ENCODE data around the gene ACVR2B. TPM values are rescaled to one million over a fixed set of nuclear protein-coding genes. Genes with fewer than 3 reads are reported as not detected.

Gene ACVR2B
- total RNA-seq, 1 experiment from 2014 or later, result 18.3 TPM

- ChIA-PET CTCF (interaction anchor here (0.9 to 1.2 kb wide), 2 partner anchors 21 to 112 kb away, joined by 3 read pairs; partner anchors contain the start of gene XYLB), RAD21 (ENCODE audit: low non-redundant PET in 1 of 2, low total read pairs in 2 of 2, uncharacterized antibody in 2 of 2, unreplicated experiment in 2 of 2) (no interaction called here), POLR2A (no interaction called here)
- H3K79me2 ChIP-seq (ENCODE audit: insufficient read depth, low read length), result peaks cover 84% of the 10 kb centered on the region
- DNase-seq (ENCODE audit: low read depth, low spot score) (no peak), ATAC-seq (peak; percentile 56)
- H4K20me1 ChIP-seq (ENCODE audit: insufficient read depth), result no peaks in the 10 kb centered on the region
- H3K4me2 ChIP-seq (ENCODE audit: low read length), result peak overlapping the region; percentile 76
- intact Hi-C loops (cut with micrococcal nuclease), result loop anchor here (10.0 kb wide), 2 partner anchors 104 to 324 kb away; partner anchors contain the start of genes ACAA1 and MYD88
- no TSS peak for BruUV-seq (replicated peaks)
- H3K27ac ChIP-seq (ENCODE audit: low read depth, low read length), result peak overlapping the region; percentile 64; the same call in 1 of the 2 replicates
- H3K9me3 ChIP-seq (ENCODE audit: control insufficient read depth in 1 of 2, insufficient read depth in 1 of 2, low read depth in 1 of 2, low read length in 2 of 2), result no peaks in the 10 kb centered on the region
- no peaks in the 10 kb centered on the region for H3K9me2 ChIP-seq (ENCODE audit: insufficient read depth)
- H3K36me3 ChIP-seq (ENCODE audit: control insufficient read depth in 1 of 2, insufficient read depth in 2 of 2, low read length in 2 of 2), result no peaks in the 10 kb centered on the region
- peak overlapping the region; percentile 36 for H3K9ac ChIP-seq (ENCODE audit: low read length)
- TF ChIP-seq POLR2AphosphoS5 (IDR thresholded peaks at IDR 0.05; ENCODE audit: low read depth, low read length) (no peak), FOSL1 (IDR thresholded peaks at IDR 0.05; ENCODE audit: low read depth) (no peak), SP1 (IDR thresholded peaks at IDR 0.05; ENCODE audit: low read depth) (peak; percentile 18; the same call in 1 of the 2 replicates), CBX3 (IDR thresholded peaks at IDR 0.05; ENCODE audit: low read depth) (no peak), EGR1 (IDR thresholded peaks at IDR 0.05; ENCODE audit: low read depth) (peak; percentile 87), ZNF274 (IDR thresholded peaks at IDR 0.05; ENCODE audit: low read depth, low read length) (no peak)
- H2AFZ ChIP-seq (ENCODE audit: low read depth, low read length, poor library complexity, severe bottlenecking), result no peak overlapping the region
- H3K4me3 ChIP-seq (replicated peaks in 1 of 2; ENCODE audit: low read depth in 1 of 2, low read length in 2 of 2), result peak overlapping the region in 1 of 2 experiments; percentile 43; a peak in 2 of 4 replicates
- H3K27me3 ChIP-seq (ENCODE audit: insufficient read depth, low read length), result no peaks in the 10 kb centered on the region
- peaks cover 31 to 56% of the 10 kb centered on the region in 2 experiments for H3K4me1 ChIP-seq (ENCODE audit: control insufficient read depth in 1 of 2, insufficient read depth in 2 of 2, low read length in 2 of 2)
Observed at GRCh38 chr3:38458796-38459498, 5.3 kb downstream of the ACVR2B start.

GRCh38 chr3:38459499-38460048 lies 5.9 kb downstream of the ACVR2B start:
- Histone ChIP-seq H3K9ac (ENCODE audit: low read length) (peak overlapping the region; percentile 36), H3K27me3 (ENCODE audit: insufficient read depth, low read length) (no peaks in the 10 kb centered on the region), H2AFZ (ENCODE audit: low read depth, low read length, poor library complexity, severe bottlenecking) (no peak overlapping the region), H3K4me1 (ENCODE audit: control insufficient read depth in 1 of 2, insufficient read depth in 2 of 2, low read length in 2 of 2) (peaks cover 31 to 53% of the 10 kb centered on the region in 2 experiments), H3K9me3 (ENCODE audit: control insufficient read depth in 1 of 2, insufficient read depth in 1 of 2, low read depth in 1 of 2, low read length in 2 of 2) (no peaks in the 10 kb centered on the region), H4K20me1 (ENCODE audit: insufficient read depth) (no peaks in the 10 kb centered on the region), H3K36me3 (ENCODE audit: control insufficient read depth in 1 of 2, insufficient read depth in 2 of 2, low read length in 2 of 2) (no peaks in the 10 kb centered on the region), H3K27ac (ENCODE audit: low read depth, low read length) (peak overlapping the region; percentile 64; the same call in 1 of the 2 replicates), H3K4me3 (replicated peaks in 1 of 2; ENCODE audit: low read depth in 1 of 2, low read length in 2 of 2) (peak overlapping the region in 1 of 2 experiments; percentile 43; a peak in 2 of 4 replicates), H3K9me2 (ENCODE audit: insufficient read depth) (no peaks in the 10 kb centered on the region), H3K79me2 (ENCODE audit: insufficient read depth, low read length) (peaks cover 88% of the 10 kb centered on the region), H3K4me2 (ENCODE audit: low read length) (peak overlapping the region; percentile 76)
- RAD21 ChIA-PET (ENCODE audit: low non-redundant PET in 1 of 2, low total read pairs in 2 of 2, uncharacterized antibody in 2 of 2, unreplicated experiment in 2 of 2), result no interaction called here
- BruUV-seq (replicated peaks), result no TSS peak
- intact Hi-C loops (cut with micrococcal nuclease), result loop anchor here (10.0 kb wide), 2 partner anchors 105 to 325 kb away; partner anchors contain the start of genes ACAA1 and MYD88
- TF ChIP-seq ZNF274 (IDR thresholded peaks at IDR 0.05; ENCODE audit: low read depth, low read length) (no peak), POLR2AphosphoS5 (IDR thresholded peaks at IDR 0.05; ENCODE audit: low read depth, low read length) (no peak), SIN3A (IDR thresholded peaks at IDR 0.05; ENCODE audit: low read depth) (0 out of 2 replicates have a peak, but pooled peaks have one; percentile 27), EZH2 (IDR thresholded peaks at IDR 0.05) (no peak), FOSL1 (IDR thresholded peaks at IDR 0.05; ENCODE audit: low read depth) (no peak), REST (IDR thresholded peaks at IDR 0.05; ENCODE audit: low read depth) (no peak)
- DNase-seq (ENCODE audit: low read depth, low spot score) (no peak), ATAC-seq (peak; percentile 5; the same call in 1 of the 2 replicates)
- CTCF ChIA-PET, result interaction anchor here (1.2 kb wide), 1 partner anchor 20 kb away, joined by 3 read pairs; no protein-coding TSS in a partner anchor
- POLR2A ChIA-PET, result no interaction called here
